ENCODE data around the gene RNF214.

RNF214 gene

GRCh38 chr11:117298195-117298594 lies 65.7 kb downstream of the RNF214 start:
- H3K4me1 ChIP-seq (ENCODE audit: low read length): peaks cover 28% of the 10 kb centered on the region
- no peak overlapping the region for H2AFZ ChIP-seq (ENCODE audit: low read depth, low read length)
- no peaks in the 10 kb centered on the region for H3K79me2 ChIP-seq (ENCODE audit: low read length)
- H3K9ac ChIP-seq (ENCODE audit: low read length): no peak overlapping the region
- H4K20me1 ChIP-seq (ENCODE audit: insufficient read depth, low read length): no peaks in the 10 kb centered on the region
- H3K36me3 ChIP-seq (replicated peaks; ENCODE audit: low read depth, low read length): no peaks in the 10 kb centered on the region
- no peak overlapping the region for H3K4me3 ChIP-seq (ENCODE audit: low read length)
- TF ChIP-seq EZH2phosphoT487 (IDR thresholded peaks at IDR 0.05; ENCODE audit: low read depth) (no peak), CTCF (IDR thresholded peaks at IDR 0.05; ENCODE audit: low read depth, low read length) (no peak)
- H3K27ac ChIP-seq (ENCODE audit: low read length): no peak overlapping the region
- no peak overlapping the region for H3K4me2 ChIP-seq (ENCODE audit: low read length)
- no peaks in the 10 kb centered on the region for H3K9me3 ChIP-seq (ENCODE audit: insufficient read depth, low read length)
- no peaks in the 10 kb centered on the region for H3K27me3 ChIP-seq (ENCODE audit: low read depth, low read length)

GRCh38 chr11:117299351-117300282 lies 67.1 kb downstream of the RNF214 start:
- Histone ChIP-seq H3K36me3 (replicated peaks; ENCODE audit: low read depth, low read length) (no peaks in the 10 kb centered on the region), H3K79me2 (ENCODE audit: low read length) (no peaks in the 10 kb centered on the region), H4K20me1 (ENCODE audit: insufficient read depth, low read length) (no peaks in the 10 kb centered on the region), H3K4me2 (ENCODE audit: low read length) (peak overlapping the region; percentile 34), H3K9ac (ENCODE audit: low read length) (peak overlapping the region; percentile 21; the same call in 1 of the 2 replicates), H3K4me1 (ENCODE audit: low read length) (peaks cover 28% of the 10 kb centered on the region), H3K4me3 (ENCODE audit: low read length) (peak overlapping the region; percentile 34), H3K27ac (ENCODE audit: low read length) (peak overlapping the region; percentile 18), H3K9me3 (ENCODE audit: insufficient read depth, low read length) (no peaks in the 10 kb centered on the region), H2AFZ (ENCODE audit: low read depth, low read length) (peak overlapping the region; percentile 91), H3K27me3 (ENCODE audit: low read depth, low read length) (no peaks in the 10 kb centered on the region; the same call in 1 of the 2 replicates)
- TF ChIP-seq EZH2phosphoT487 (IDR thresholded peaks at IDR 0.05; ENCODE audit: low read depth) (no peak), CTCF (IDR thresholded peaks at IDR 0.05; ENCODE audit: low read depth, low read length) (no peak)

- H3K9me3 ChIP-seq (ENCODE audit: insufficient read depth, low read length): no peaks in the 10 kb centered on the region
- peak overlapping the region; percentile 8; the same call in 1 of the 2 replicates for H3K4me3 ChIP-seq (ENCODE audit: low read length)
- no peaks in the 10 kb centered on the region for H3K79me2 ChIP-seq (ENCODE audit: low read length)
- 0 out of 2 replicates have a peak overlapping the region, but pooled peaks have one; percentile 18 for H3K27ac ChIP-seq (ENCODE audit: low read length)
- no peaks in the 10 kb centered on the region; the same call in 1 of the 2 replicates for H3K27me3 ChIP-seq (ENCODE audit: low read depth, low read length)
- H3K9ac ChIP-seq (ENCODE audit: low read length): peak overlapping the region; percentile 21; the same call in 1 of the 2 replicates
- TF ChIP-seq CTCF (IDR thresholded peaks at IDR 0.05; ENCODE audit: low read depth, low read length): no peak
- TF ChIP-seq EZH2phosphoT487 (IDR thresholded peaks at IDR 0.05; ENCODE audit: low read depth): no peak
- H3K36me3 ChIP-seq (replicated peaks; ENCODE audit: low read depth, low read length): no peaks in the 10 kb centered on the region
- no peaks in the 10 kb centered on the region for H4K20me1 ChIP-seq (ENCODE audit: insufficient read depth, low read length)
- peak overlapping the region; percentile 34 for H3K4me2 ChIP-seq (ENCODE audit: low read length)
- H2AFZ ChIP-seq (ENCODE audit: low read depth, low read length): peak overlapping the region; percentile 91
- H3K4me1 ChIP-seq (ENCODE audit: low read length): peaks cover 28% of the 10 kb centered on the region
Measured at GRCh38 chr11:117300283-117300663, 67.8 kb downstream of the RNF214 start.

GRCh38 chr11:117300773-117301172 lies 68.3 kb downstream of the RNF214 start:
- Histone ChIP-seq H3K9ac (ENCODE audit: low read length) (no peak overlapping the region), H3K79me2 (ENCODE audit: low read length) (no peaks in the 10 kb centered on the region), H3K36me3 (replicated peaks; ENCODE audit: low read depth, low read length) (no peaks in the 10 kb centered on the region), H3K9me3 (ENCODE audit: insufficient read depth, low read length) (no peaks in the 10 kb centered on the region), H2AFZ (ENCODE audit: low read depth, low read length) (peak overlapping the region; percentile 91; the same call in 1 of the 2 replicates), H3K4me3 (ENCODE audit: low read length) (no peak overlapping the region), H3K4me1 (ENCODE audit: low read length) (peaks cover 28% of the 10 kb centered on the region), H4K20me1 (ENCODE audit: insufficient read depth, low read length) (no peaks in the 10 kb centered on the region), H3K4me2 (ENCODE audit: low read length) (peak overlapping the region; percentile 34), H3K27ac (ENCODE audit: low read length) (no peak overlapping the region), H3K27me3 (ENCODE audit: low read depth, low read length) (no peaks in the 10 kb centered on the region; the same call in 1 of the 2 replicates)
- no peak for TF ChIP-seq EZH2phosphoT487 (IDR thresholded peaks at IDR 0.05; ENCODE audit: low read depth)
- no peak for TF ChIP-seq CTCF (IDR thresholded peaks at IDR 0.05; ENCODE audit: low read depth, low read length)
